ENCODE results near the gene C12orf42.

Gene C12orf42

GRCh38 chr12:103524238-103524875 lies 28.6 kb upstream of the C12orf42 start:
- no peak for DNase-seq (ENCODE audit: low spot score)
- TF ChIP-seq CTCF (IDR thresholded peaks at IDR 0.05; ENCODE audit: extremely low read depth, missing control alignments), result no peak

- no peak for DNase-seq (ENCODE audit: low spot score)
- no peak for TF ChIP-seq CTCF (IDR thresholded peaks at IDR 0.05; ENCODE audit: extremely low read depth, missing control alignments)
Observed at GRCh38 chr12:103523771-103524170, 28.0 kb upstream of the C12orf42 start.

GRCh38 chr12:103520686-103521215 lies 25.0 kb upstream of the C12orf42 start:
- no peak for DNase-seq (ENCODE audit: low spot score)
- TF ChIP-seq CTCF (IDR thresholded peaks at IDR 0.05; ENCODE audit: extremely low read depth, missing control alignments), result no peak

- DNase-seq (ENCODE audit: low spot score), result no peak
- no peak for TF ChIP-seq CTCF (IDR thresholded peaks at IDR 0.05; ENCODE audit: extremely low read depth, missing control alignments)
Observed at GRCh38 chr12:103519632-103520031, 23.9 kb upstream of the C12orf42 start.

GRCh38 chr12:103518899-103519298 lies 23.1 kb upstream of the C12orf42 start:
- TF ChIP-seq CTCF (IDR thresholded peaks at IDR 0.05; ENCODE audit: extremely low read depth, missing control alignments), result no peak

GRCh38 chr12:103517161-103517560 lies 21.4 kb upstream of the C12orf42 start:
- DNase-seq (ENCODE audit: low spot score), result no peak
- no peak for TF ChIP-seq CTCF (IDR thresholded peaks at IDR 0.05; ENCODE audit: extremely low read depth, missing control alignments)

More at GRCh38 chr12:103518899-103519298, 23.1 kb upstream of the C12orf42 start:
- DNase-seq (ENCODE audit: low spot score), result no peak

GRCh38 chr12:103515341-103515740 lies 19.6 kb upstream of the C12orf42 start:
- DNase-seq (ENCODE audit: low spot score), result no peak
- no peak for TF ChIP-seq CTCF (IDR thresholded peaks at IDR 0.05; ENCODE audit: extremely low read depth, missing control alignments)
